ENCODE measurements around the gene CHCHD3.

GRCh38 chr7:133016604-133017003, 65.3 kb downstream of the CHCHD3 start:
- TF ChIP-seq EZH2 (IDR thresholded peaks at IDR 0.05) (no peak), CTCF (IDR thresholded peaks at IDR 0.05) (no peak), EZH2phosphoT487 (IDR thresholded peaks at IDR 0.05) (no peak)
